PC-3 (cell line): ENCODE results near the gene CPEB4. TPM values are rescaled to one million over a fixed set of nuclear protein-coding genes. Genes with fewer than 3 reads are reported as not detected.
A peak's percentile ranks its signal among the peaks of the same experiment; 100 is the strongest.

Source experiments
- ATAC-seq: fragments of 200-7000 bp; cut with Tn5 transposase; 2 replicates; pipeline ENCODE4 v1.9.1; 2020; ENCODE audit warnings: mild to moderate bottlenecking, moderate library complexity
- BruUV-seq: library from RNA; stranded (reverse); fragments of 400-500 nt; replicated peaks from 2 replicates; lab custom pipeline; 2021; lab: Mats Ljungman, UMichigan
- CTCF ChIA-PET: fragments of 300-600 bp; sonication (Branson Sonifier 250); formaldehyde crosslinking; loops from one replicate; lab custom pipeline; 2022; ENCODE audit warnings: antibody characterized with exemption; lab: Charles Lee
- POLR2A ChIA-PET: fragments of 300-600 bp; sonication (Branson Sonifier 250); formaldehyde crosslinking; loops from one replicate; lab custom pipeline; 2022; ENCODE audit warnings: antibody characterized with exemption; ENCODE audit not compliant: unreplicated experiment; lab: Charles Lee
- DNase-seq: peaks from one replicate; pipeline ENCODE4 v3.0.0-alpha.2; 2015
- H2AFZ ChIP-seq: fragments of 300-600 bp; sonication (generic); 2 replicates; pipeline ENCODE4 v1.6.0; 2016; ENCODE audit warnings: antibody characterized with exemption, low read length
- H3F3A ChIP-seq: fragments of 300-600 bp; sonication (generic); one replicate; pipeline ENCODE4 v1.6.0; 2017; ENCODE audit warnings: antibody characterized with exemption, low read length, control low read depth, mild to moderate bottlenecking; ENCODE audit not compliant: unreplicated experiment
- H3K27ac ChIP-seq: fragments of 300-600 bp; sonication (generic); 2 replicates; pipeline ENCODE4 v1.5.1; 2016; ENCODE audit warnings: mild to moderate bottlenecking, low read length
- H3K27me3 ChIP-seq: fragments of 300-600 bp; sonication (generic); 2 replicates; pipeline ENCODE4 v1.6.1; 2016; ENCODE audit warnings: low read length, mixed read lengths
- H3K36me3 ChIP-seq: fragments of 300-600 bp; sonication (generic); 2 replicates; pipeline ENCODE4 v1.6.1; 2016; ENCODE audit warnings: low read depth, mixed run types, low read length, mixed read lengths
- H3K4me1 ChIP-seq: fragments of 300-600 bp; sonication (generic); 2 replicates; pipeline ENCODE4 v1.5.1; 2016; ENCODE audit warnings: low read length; ENCODE audit not compliant: insufficient read depth
- H3K4me2 ChIP-seq: fragments of 300-600 bp; sonication (generic); 2 replicates; pipeline ENCODE4 v1.6.0; 2016; ENCODE audit warnings: low read length
- H3K4me3 ChIP-seq: fragments of 300-600 bp; sonication (generic); 2 replicates; pipeline ENCODE4 v1.5.1; 2016; ENCODE audit warnings: mild to moderate bottlenecking, low read length, mixed read lengths
- H3K79me2 ChIP-seq: fragments of 300-600 bp; sonication (generic); 2 replicates; pipeline ENCODE4 v1.6.1; 2017; ENCODE audit warnings: low read length, mixed read lengths
- H3K9ac ChIP-seq: fragments of 300-600 bp; sonication (generic); 2 replicates; pipeline ENCODE4 v1.6.0; 2016; ENCODE audit warnings: mild to moderate bottlenecking, low read length
- H3K9me2 ChIP-seq: fragments of 300-600 bp; sonication (generic); replicated peaks from 2 replicates; pipeline ENCODE4 v1.6.1; 2016; ENCODE audit warnings: mixed run types, low read length, mixed read lengths
- H3K9me3 ChIP-seq: fragments of 300-600 bp; sonication (generic); 2 replicates; pipeline ENCODE4 v1.6.1; 2016; ENCODE audit warnings: low read length, mixed read lengths
- H4K20me1 ChIP-seq: fragments of 300-600 bp; sonication (generic); 2 replicates; pipeline ENCODE4 v1.6.1; 2016; ENCODE audit warnings: low read length, mixed read lengths
- CTCF ChIP-seq: fragments of 300-600 bp; sonication (generic); conservative IDR thresholded peaks from 2 replicates; pipeline ENCODE4 v1.5.1; 2017; ENCODE audit warnings: antibody characterized with exemption, low read depth, mild to moderate bottlenecking, low read length
- EZH2 ChIP-seq: fragments of 300-600 bp; sonication (generic); IDR thresholded peaks from one replicate; pipeline ENCODE4 v1.6.1; 2017; ENCODE audit warnings: antibody characterized with exemption, mild to moderate bottlenecking, low read length; ENCODE audit not compliant: unreplicated experiment
- EZH2phosphoT487 ChIP-seq: fragments of 300-600 bp; sonication (generic); IDR thresholded peaks from 2 replicates; pipeline ENCODE4 v1.6.1; 2018; ENCODE audit warnings: mild to moderate bottlenecking, antibody characterized with exemption, low read length, borderline replicate concordance
- intact Hi-C: fragments of 100-400 bp; cut with micrococcal nuclease; formaldehyde crosslinking; loops from 2 replicates; pipeline ENCODE4 v1.9.0; 2023
- total RNA-seq: library from RNA; depleted of rRNA; stranded (reverse); fragments of >200 nt; gene quantifications from 2 replicates; pipeline ENCODE4 v1.2.3, GENCODE V29; 2014

CPEB4 gene
- total RNA-seq, 1 experiment from 2014 or later = 37.0 TPM

GRCh38 chr5:173946323-173946722 is 58.2 kb downstream of the CPEB4 start:
- no peaks in the 10 kb centered on the region for H3F3A ChIP-seq
- intact Hi-C loops = no loop called here
- ChIA-PET CTCF (no interaction called here), POLR2A (no interaction called here)
- H3K4me2 ChIP-seq = no peak overlapping the region
- no peak overlapping the region for H3K4me3 ChIP-seq
- no peak for DNase-seq
- BruUV-seq = no TSS peak
- H4K20me1 ChIP-seq = no peaks in the 10 kb centered on the region
- TF ChIP-seq CTCF = no peak
- no peak for TF ChIP-seq EZH2
- no peak for TF ChIP-seq EZH2phosphoT487
- H3K9me2 ChIP-seq = no peaks in the 10 kb centered on the region
- H3K9me3 ChIP-seq = no peaks in the 10 kb centered on the region
- no peak overlapping the region for H3K27ac ChIP-seq
- ATAC-seq = no peak
- no peak overlapping the region for H2AFZ ChIP-seq
- peaks cover 38% of the 10 kb centered on the region for H3K4me1 ChIP-seq
- H3K36me3 ChIP-seq = peaks cover 44% of the 10 kb centered on the region
- H3K9ac ChIP-seq = no peak overlapping the region
- peaks cover 9% of the 10 kb centered on the region; the same call in 1 of the 2 replicates for H3K79me2 ChIP-seq
- H3K27me3 ChIP-seq = no peaks in the 10 kb centered on the region

GRCh38 chr5:173950829-173951228 is 62.7 kb downstream of the CPEB4 start:
- Histone ChIP-seq H3K36me3 (peaks cover 63% of the 10 kb centered on the region), H3K27ac (no peak overlapping the region), H3K79me2 (no peaks in the 10 kb centered on the region), H2AFZ (no peak overlapping the region), H4K20me1 (no peaks in the 10 kb centered on the region), H3K4me3 (no peak overlapping the region), H3F3A (peaks cover 11% of the 10 kb centered on the region), H3K9me3 (no peaks in the 10 kb centered on the region), H3K9ac (no peak overlapping the region), H3K4me1 (peaks cover 33% of the 10 kb centered on the region), H3K9me2 (no peaks in the 10 kb centered on the region), H3K27me3 (no peaks in the 10 kb centered on the region), H3K4me2 (no peak overlapping the region)
- POLR2A ChIA-PET = interaction anchor here (0.5 kb wide), 1 partner anchor 1455 kb away, joined by 5 read pairs; no protein-coding TSS in a partner anchor
- intact Hi-C loops = no loop called here
- ATAC-seq (no peak), DNase-seq (no peak)
- TF ChIP-seq EZH2 (no peak), EZH2phosphoT487 (no peak), CTCF (no peak)
- no TSS peak for BruUV-seq
- CTCF ChIA-PET = no interaction called here

- Histone ChIP-seq H3K79me2 (no peaks in the 10 kb centered on the region), H3K4me2 (peak overlapping the region; percentile 55), H3F3A (peaks cover 11% of the 10 kb centered on the region), H3K4me3 (peak overlapping the region; percentile 19; the same call in 1 of the 2 replicates), H3K27me3 (no peaks in the 10 kb centered on the region), H3K9ac (0 out of 2 replicates have a peak overlapping the region, but pooled peaks have one; percentile 1), H2AFZ (no peak overlapping the region), H3K9me2 (no peaks in the 10 kb centered on the region), H4K20me1 (no peaks in the 10 kb centered on the region), H3K27ac (peak overlapping the region; percentile 71), H3K9me3 (no peaks in the 10 kb centered on the region), H3K4me1 (peaks cover 33% of the 10 kb centered on the region), H3K36me3 (peaks cover 55% of the 10 kb centered on the region)
- ATAC-seq (peak; percentile 81), DNase-seq (peak; percentile 90)
- intact Hi-C loops = loop anchor here (1.0 kb wide), 5 partner anchors 11 to 51 kb away; no protein-coding TSS in a partner anchor
- CTCF ChIA-PET = interaction anchor here (0.6 kb wide), 2 partner anchors 45 to 1578 kb away, joined by 3 read pairs; no protein-coding TSS in a partner anchor
- TF ChIP-seq EZH2phosphoT487 (no peak), EZH2 (no peak), CTCF (no peak)
- BruUV-seq = TSS peak; percentile 5
- POLR2A ChIA-PET = interaction anchor here (0.7 kb wide), 1 partner anchor 8 kb away, joined by 3 read pairs; no protein-coding TSS in a partner anchor
Measured at GRCh38 chr5:173953528-173954090, 65.5 kb downstream of the CPEB4 start.
